Activated CD4-positive, CD25-positive, alpha-beta regulatory T cell treated with anti-CD3 and anti-CD28 coated beads, Interleukin-2, amount 50 U/mL, for 16 hours (primary cell): ENCODE measurements around the gene PERCC1.

Experiments
- DNase-seq: peaks from one replicate; pipeline ENCODE4 v3.0.0-alpha.2; 2020; ENCODE audit warnings: low read depth, low spot score

Gene PERCC1

DNA sequence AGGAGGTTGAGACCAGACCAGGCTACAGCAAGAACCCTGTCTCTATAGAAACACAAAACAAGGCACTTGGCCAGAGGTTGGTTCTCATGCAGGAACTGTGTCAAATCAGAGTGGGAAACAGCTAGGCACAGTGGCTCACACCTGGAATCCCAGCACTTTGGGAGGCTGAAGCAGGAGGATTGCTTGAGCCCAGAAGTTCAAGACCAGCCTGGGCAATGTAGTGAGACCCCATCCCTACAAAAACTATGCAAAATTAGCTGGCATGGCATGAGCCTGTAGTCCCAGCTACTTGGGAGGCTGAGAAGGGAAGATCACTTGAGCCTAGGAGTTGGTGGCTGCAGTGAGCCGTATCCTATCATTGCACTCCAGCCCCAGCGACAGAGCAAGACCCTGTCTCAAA lies 18.0 kb upstream of the PERCC1 start:
- DNase-seq = no peak

DNA sequence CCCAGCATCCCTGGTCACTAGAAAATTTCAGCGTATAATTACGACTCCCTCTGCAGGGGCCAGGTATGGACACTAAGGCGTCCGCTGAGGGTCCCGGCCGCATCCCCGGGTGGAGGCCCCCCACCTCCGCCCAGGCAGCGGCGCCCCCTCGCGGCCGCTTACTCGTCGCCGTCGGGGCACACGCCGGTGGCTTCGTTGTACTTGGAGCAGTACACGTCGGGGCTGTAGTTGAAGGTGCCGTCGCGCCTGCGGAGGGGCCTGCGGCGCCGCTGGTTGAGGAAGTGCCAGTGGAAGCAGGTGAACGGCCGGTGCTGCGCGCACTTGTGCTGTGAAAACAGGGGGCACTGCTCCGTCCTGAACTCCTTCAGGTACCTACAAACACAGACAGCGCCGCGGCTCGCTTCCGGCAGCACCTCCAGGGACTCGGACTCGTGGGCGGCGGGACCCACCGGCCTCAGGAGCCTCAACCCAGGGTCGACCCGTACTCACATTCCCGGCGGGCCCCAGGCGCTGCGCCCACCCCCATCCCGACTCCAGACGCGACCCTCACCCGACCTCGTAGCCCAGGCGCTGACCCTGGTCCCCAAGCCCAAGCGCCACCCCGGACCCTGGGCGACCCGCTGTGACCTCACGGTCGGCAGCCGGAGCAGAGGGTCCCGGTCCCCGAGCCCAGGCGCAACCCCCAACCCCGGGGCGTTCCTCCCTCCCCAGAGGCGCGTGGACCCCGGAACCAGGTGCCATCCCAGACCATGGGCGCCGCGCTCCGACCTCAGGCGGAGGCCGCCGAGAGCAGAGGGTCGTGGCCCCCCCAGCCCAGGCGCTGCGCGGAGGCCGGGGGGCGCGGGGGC lies 17.0 kb upstream of the PERCC1 start:
- DNase-seq = peak; percentile 39

DNA sequence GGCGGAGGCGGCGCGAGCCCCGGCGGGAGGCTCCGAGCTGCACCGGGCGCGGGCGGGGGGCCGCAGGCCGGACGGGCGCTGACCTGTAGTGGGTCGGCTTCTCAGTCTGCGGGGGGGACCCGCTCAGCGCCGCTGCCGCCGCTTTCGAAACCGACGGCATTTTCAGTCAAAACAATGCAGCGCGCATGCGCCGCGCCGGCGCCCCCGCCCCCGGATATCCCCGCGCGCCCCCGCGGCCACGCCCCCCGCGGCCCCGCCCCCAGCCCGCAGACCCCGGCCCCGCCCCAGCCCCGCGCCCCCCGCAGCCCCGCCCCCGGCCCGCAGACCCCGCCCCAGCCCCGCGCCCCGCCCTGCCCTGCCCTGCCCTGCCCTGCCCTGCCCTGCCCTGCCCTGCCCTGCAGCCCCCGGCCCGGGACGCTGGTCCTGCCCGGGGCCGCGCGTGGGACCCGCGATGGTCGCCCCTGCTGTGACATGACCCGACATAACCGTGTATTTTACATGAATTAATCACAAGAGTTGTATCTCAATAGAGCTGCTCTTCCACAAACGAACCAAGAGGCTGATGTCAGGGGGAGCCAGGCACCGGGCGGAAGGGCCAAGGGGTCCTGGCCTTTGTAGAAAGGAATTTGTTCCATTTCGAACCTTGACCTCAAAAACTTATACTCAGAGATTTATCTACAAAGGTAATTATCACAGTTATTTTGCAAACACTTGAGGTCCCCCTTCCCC lies 16.2 kb upstream of the PERCC1 start, which contains the start of gene UNKL:
TSS of gene UNKL (minus strand) at position 173 of the 729 bp plus-strand sequence. CDS start at position 160, 13 bp downstream.
- DNase-seq = peak; percentile 56

DNA sequence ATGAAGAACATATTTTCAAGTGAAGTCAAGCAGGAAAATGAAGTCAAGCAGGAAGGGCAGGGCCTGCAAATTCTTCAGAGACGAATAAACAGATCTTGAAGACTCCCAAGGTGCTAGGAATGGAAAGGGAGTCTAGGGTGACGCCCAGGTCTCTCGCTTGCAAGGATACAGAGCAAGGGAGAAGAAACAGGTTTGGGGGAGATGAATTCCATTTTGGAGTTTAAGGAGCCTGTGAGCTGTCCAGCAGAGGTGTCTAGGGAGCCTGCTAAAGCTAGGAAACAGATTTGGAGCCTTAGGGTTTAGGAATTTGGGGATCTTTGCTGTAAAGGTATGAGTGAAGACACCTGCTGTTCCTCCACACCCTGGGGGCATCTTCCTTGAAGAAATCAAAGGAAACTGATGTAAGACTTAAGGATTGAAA lies 14.3 kb upstream of the PERCC1 start:
- DNase-seq = no peak

GRCh38 chr16:1420111-1420539 lies 10.8 kb upstream of the PERCC1 start:
- no peak for DNase-seq

DNA sequence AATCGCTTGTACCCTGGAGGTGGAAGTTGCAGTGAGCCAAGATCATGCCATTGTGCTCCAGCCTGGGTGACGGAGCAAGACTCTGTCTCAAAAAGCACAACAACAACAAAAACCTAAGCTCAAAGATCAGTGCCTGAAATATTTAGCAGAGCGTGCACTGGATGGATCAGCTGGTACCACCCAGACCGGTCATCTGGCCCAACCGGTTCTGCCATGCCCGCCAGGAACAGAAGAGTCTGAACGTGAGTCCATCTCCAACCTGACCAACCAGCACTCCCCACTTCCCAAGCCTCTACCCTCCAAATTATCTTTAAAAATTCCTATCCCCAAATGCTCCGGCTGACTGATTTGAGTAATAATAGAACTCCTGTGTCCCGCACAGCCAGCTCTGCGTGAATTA lies 8.8 kb upstream of the PERCC1 start:
- DNase-seq = no peak

DNA sequence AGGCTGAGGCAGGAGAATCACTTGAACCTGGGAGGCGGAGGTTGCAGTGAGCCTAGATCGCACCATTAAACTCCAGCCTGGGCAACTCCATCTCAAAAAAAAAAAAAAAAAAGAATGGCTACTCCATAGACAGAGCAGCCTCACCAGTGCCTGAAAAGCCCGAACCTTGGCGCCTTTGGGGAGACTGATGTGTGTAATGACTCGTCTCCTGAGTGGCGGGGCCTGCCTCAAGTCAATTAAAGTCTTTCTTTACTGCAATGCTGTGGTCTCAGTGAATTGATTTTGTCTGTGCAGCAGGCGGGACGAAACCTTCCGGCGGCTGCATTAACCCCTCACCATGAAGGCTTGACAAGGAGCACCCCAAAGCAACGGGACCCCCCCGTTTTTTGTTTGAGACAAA lies 6.8 kb upstream of the PERCC1 start:
- DNase-seq = no peak

DNA sequence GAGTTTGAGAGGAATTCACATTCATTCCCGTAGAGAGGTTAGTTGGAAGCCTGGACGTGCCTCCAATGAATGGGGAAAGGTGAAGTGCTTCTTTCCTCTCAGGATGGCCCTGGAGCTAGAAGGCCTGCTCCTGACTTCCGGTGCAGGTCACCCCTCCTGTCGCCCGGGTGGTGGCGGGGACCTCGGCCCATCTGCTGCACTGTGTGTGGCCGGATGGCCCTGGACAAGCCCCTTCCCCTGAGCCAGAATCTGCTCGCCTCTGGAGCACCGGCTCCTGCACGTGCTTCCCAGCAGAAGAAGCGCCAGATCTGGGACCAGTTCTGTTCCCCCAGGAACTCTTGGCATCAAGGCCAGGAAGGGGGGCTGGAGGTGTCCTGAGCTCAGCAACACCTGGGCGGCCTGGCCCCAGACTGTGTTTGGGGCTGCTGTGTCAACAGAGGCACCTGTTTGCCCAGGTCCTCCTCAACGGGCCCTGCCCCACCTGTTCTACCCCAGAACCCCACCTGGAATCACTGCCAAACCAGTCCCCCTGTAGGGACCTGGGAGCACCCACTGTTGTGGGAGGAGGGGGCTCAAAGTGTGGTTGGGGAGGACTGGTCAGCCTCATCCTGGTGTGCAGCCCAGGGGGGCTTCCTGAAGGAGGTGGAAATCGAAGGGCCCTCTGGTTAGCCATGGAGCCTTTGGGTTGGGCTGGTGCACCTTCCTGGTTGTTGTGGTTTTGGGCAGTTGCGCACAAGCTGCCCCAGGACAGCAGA lies 5.1 kb upstream of the PERCC1 start:
- no peak for DNase-seq

DNA sequence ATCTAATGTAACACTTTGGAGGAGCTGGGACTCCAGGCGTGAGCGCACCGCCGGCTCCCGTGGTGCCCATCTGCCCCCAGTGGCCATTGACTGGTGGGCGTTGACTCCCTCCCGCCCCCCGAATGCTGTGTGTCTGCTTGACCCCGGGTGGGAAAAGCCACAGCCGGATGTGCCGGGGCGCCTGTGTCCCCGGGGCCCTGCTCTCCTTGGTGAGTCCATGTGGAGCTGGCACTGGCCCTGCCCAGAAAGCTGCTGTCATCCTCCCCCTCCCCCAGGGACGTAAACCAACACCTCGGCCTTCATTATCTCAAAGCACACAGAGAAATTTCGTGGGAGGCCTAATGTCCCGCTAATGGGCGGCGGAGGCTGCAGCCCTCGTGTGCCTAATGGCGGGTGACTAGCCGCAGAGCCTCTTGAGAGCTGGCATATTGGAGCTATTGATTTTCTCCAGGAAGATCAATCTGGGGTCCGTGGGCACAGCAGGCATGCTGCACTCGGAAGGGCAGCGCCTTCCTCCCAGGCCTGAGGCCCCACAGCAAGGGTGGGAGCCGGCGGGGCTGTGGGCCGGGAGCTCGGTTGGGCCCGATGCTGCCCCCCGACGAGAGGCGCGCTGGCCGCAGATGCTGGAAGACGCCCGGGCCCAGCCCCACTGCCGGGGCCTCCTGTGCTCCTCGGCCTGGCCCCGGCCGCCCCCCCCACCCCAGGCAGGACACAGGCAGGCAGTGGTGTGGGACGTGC lies 4.0 kb upstream of the PERCC1 start:
- no peak for DNase-seq

- DNase-seq = no peak
Observed at GRCh38 chr16:1427473-1428461, 3.1 kb upstream of the PERCC1 start.

DNA sequence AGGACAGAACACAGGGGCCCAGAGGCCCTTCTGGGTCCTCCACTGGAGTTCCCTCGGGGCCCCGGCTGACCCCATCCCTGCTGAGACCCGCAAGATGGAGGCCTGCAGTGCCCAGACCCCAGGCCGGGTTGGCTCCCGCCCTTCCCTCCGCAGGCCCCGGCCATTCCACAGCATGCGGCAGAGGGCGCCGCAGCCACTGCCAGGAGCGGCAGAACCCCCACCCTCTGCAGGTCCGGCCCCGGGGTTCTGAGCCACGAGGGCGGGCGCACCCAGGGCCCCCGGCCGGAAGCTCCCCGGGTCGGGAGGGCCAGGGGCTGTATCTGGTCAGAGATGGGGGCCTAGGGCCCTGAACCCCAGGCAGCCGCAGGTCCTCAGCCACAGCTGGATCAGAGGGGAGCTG lies 2.4 kb upstream of the PERCC1 start:
- no peak for DNase-seq

GRCh38 chr16:1429012-1429411 lies 1.9 kb upstream of the PERCC1 start:
- no peak for DNase-seq

DNA sequence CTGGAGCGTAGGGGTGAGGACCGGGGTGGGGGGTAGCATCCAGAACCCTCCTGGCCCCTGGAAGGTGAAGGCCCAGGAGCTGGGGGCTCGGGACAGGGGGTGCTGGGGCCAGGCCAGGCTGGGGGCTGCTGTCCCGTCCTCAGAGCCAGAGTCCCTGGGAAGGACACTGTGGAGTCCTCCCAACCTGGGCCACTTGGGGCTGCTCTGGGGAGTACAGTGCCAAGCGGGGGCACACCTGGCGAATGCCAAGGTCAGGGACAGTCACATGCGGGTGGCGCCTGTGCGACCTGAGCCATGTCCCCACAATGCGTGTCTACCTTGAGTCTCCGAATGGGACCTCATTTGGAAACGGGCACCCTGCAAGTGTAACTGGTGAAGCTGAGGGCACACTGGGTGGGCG lies 1.2 kb upstream of the PERCC1 start:
- no peak for DNase-seq

DNA sequence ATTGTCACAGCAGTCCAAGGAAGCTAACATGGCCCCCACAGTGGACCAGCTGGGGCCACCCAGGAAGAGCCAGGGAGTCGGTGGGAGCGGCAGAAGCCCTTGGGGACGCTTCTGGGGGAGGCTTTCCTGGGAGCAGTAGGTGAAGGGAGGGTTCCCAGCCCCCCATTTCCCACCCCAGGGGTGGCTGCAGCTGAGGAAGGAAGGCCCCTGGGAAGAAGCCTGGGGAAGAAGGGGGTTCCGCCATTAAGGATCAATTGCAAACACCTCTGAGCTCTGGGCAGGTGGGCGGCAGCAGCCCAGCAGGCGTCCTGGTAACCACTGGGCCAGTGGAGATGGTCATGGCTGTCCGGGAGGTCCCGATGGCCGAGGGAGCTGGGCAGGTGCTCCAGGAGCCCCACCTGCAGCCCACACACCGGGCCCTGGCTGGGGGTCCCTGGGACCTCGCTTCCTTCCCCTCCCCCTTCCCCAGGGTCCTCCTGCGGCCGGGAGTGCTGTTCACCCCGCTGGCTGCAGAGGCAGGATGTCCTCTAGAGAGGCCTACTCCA lies 592 bp upstream of the PERCC1 start:
- DNase-seq = no peak

DNA sequence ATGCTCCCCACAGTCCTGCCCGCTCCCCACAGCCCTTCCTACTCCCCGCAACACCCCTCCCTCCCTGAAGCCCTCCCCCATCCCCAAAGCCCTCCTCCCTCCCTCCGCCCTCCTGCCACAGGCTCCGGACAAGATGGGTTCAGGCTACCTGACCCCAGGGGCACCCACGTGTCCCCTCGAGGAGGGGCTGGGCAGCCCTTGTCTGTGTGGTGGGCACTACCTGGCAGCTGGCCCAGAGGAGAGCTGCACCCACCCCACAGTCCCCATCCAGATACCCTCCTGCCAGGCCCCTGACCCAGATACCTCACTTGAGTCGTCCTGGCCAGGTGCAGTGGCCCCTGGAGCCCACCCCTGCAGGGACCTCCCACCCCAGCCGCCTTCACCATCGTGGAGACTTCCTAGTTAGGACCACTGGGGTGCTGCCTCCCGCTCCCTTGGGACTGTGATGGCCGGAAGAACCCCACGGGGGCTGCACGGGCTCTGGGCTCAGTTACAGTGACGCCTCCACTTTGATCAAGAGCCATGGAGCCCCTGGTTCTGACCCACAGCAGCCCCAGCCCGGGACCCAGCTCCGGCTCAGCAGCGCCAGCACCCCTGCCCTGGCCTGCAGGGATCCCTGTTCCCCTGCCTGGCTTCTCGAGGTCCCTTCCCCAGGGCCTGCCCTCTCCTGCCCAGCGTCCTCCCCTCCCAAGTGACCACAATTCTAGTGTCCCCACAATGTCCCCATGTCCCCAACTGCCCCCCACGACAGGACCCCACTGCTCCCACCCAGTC lies 806 bp downstream of the PERCC1 start:
- no peak for DNase-seq

DNA sequence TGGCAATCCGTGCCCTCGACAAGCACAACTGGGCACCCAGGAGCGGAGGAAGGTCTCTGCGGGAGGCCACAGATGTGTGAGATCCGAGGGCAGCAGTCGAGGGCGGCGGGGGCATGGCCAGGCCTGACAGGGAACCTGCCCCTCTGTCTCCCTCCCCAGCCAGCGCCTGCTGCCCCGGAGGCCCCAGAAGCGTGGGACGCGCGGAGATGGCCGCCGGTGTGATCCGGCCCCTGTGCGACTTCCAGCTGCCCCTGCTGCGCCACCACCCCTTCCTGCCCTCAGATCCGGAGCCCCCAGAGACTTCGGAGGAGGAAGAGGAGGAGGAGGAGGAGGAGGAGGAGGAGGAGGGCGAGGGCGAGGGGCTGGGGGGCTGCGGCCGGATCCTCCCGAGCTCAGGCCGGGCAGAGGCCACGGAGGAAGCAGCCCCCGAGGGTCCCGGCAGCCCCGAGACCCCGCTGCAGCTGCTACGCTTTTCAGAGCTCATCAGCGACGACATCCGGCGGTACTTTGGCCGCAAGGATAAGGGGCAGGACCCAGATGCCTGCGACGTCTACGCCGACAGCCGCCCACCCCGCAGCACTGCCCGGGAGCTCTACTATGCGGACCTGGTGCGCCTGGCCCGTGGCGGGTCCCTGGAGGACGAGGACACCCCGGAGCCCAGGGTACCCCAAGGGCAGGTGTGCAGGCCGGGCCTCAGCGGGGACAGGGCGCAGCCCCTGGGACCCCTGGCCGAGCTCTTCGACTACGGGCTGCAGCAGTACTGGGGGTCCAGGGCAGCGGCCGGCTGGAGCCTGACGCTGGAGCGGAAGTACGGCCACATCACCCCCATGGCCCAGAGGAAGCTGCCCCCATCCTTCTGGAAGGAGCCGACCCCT lies 1.7 kb downstream of the PERCC1 start:
- no peak for DNase-seq

GRCh38 chr16:1433263-1433560 lies 2.3 kb downstream of the PERCC1 start:
- no peak for DNase-seq

DNA sequence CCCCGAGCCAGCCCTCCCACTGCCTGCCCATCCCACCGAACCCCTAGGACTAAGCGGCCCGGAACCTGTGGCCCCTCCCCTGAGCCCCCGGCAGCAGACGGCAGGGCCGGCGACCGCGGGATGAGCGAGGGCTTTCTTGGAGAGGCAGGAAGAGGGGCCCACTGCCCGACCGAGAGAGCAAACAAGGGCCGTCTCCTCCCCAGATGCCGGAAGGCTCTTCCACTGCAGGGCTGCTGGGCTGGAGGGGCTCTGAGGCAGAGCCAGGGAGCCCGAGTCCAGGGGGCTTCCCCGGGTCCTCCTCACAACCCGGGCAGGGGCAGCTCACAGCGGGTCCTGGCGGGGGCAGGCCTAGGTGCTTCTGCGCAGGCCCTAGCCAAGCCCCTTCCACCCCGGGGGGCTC lies 2.9 kb downstream of the PERCC1 start:
- DNase-seq = no peak
